ENCODE data around the gene CIBAR2. TPM values are rescaled to one million over a fixed set of nuclear protein-coding genes. Genes with fewer than 3 reads are reported as not detected.
"Not testable (repeated sequence)": the region's sequence is repeated elsewhere in the genome, so short reads cannot be mapped to it uniquely, and the experiment has no call there.

The CIBAR2 gene
- total RNA-seq, 1 donor from 2014 or later: not detected

DNA sequence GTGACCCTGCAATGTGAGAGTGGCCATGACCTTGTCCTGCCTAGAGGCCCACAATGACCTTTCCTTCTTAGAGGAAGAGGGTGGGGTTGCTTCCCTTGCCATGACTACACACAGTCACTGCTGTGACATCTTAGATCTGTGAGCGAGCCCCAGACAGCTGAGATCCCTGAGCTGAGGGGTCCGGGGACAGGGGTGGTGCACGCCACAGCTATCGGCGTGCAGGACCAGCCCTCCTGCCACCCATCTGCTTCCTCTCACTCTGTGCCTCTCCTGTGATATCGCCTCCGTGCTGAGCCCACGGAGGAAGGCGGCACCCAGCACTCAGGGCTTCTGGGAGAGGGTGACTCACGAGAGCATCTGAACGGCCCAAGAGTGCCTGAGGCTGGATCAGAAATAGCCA, 49.4 kb downstream of the CIBAR2 start:
- DNase-seq (ENCODE audit: low read depth): no peak

DNA sequence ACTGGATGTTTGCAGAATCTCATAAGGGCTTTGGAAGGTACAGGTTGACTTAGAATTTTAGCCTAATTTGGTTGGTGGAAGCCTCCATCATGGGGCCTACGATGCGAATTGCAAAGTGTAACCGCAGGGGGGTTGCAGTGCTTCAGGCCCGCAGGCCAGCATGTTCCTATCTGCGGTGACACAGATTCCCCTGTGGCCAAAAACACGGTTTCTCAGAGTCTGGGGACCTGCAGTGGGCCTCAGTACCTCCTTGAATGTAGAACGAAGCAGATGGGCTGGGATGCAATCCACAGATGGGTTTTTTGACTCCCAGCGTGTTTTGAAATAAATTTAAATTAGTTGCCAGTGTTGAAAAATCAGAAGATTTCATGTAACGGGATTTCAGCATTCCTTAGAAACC, 49.9 kb downstream of the CIBAR2 start:
- no peak for DNase-seq (ENCODE audit: low read depth)

DNA sequence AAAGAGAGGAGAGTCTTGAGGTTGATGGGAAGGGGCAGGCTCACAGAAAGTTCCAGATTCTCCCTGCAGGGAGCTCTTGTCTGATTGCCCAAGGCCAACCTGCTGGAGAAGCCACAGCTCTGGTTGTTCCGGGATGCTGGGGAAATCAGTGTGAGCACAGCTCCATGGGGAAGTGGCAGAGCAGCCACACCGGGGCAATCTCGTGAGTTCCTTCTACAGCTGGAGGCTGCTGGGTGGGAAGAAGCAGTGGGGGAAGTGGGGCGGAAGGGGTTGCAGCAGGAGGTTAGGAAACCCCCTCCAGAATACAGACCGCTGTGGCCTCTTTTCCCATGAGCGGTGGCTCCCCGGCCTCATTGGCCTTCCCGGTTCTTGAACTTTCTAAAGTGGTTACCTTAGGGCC, 50.7 kb downstream of the CIBAR2 start:
- no peak for DNase-seq (ENCODE audit: low read depth)

DNA sequence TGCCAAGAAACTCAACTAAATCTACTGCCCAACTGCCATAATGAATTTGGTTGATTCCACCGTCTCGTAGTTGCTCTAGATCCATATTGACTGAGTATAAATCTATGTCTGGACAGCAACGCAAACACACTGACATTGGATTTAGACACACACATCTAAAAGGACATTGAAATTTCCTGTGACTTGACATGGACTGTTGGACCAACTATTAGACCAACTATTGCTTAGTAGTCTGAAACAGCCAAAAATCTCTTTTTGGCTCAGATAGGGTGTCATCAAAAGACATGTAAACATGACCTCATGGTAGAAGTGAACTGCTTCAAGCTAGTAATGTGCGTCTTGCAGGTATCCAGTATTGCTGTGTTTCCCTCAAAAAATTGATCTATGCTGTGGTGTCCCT, 53.4 kb downstream of the CIBAR2 start:
- no peak for DNase-seq (ENCODE audit: low read depth)

DNA sequence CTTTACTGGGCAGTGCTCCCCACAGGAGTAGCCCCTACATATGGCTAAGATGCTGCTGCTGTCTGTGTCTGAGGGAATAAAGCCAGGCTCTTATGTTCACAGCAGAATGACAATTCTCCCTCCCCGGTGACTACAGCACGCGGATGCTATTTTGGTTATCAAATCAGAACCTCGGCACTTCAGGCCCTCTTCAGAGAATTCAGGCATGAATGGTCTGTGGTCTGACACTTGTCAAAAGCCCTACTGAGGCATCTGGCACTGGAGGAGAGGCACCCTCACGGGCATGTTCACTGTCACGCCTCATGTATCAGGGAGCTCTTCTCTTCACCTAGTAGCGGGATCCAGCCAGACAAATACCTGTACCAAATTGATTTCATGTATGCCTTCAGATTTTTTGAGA, 54.3 kb downstream of the CIBAR2 start:
- DNase-seq (ENCODE audit: low read depth): no peak

DNA sequence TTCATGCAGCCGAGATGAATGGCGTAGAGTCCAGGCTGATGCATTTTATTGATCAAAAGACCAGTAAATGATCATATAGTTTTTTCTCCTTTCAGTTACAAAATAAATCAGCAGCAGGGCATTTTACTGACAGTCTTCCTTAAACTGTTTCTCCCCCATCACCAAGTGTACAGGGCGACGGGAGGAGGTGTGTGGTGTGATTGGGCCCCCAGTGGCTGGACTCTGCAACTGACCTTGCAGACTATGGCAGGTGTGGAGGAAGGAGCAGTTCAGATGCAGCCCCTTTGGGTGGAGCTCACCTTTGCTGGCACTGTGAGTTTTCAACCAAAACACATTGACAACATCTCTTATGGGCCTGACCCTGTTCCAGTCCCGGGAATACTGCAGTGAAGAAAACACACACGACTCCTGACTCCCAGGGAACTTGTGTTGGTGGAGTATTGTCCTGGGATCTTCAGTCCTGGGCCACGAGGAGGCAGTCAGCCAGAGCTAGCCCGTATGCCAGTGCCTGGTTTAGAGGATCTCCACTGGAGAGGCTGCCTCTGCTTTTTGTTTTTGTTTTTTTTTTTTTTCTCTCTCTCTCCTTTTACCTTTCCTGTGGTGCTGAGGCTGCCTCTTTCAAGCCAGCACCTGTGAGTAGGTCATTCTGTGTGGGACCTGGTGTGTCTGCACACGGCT, 54.9 kb downstream of the CIBAR2 start:
- DNase-seq (ENCODE audit: low read depth): no peak

DNA sequence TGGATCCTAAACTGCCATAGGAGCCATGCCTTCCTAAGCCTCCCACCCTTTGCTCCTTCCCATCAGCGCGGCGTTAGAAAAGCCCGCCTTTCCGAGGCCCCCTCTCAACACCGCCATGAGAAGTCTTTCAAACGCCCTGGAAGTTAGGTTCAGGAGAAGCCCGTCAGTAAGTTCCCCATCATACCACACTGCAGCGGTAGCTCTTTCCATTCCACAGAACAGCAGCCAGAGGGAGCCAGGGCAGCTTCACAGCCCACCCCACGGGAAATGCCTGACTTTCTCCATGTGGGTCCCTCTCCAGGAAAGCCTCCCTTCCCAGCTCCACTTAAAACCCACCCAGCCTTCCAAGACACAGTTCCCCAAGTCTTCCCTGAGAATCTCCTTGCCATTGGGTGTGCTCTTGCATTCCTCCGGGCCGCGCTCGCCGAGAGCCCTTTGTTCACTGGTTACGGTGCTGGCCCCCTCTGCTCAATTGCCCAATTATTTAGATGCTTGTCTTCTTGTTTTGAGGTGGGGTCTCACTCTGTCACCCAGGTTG, 56.0 kb downstream of the CIBAR2 start:
- DNase-seq (ENCODE audit: low read depth): no peak

DNA sequence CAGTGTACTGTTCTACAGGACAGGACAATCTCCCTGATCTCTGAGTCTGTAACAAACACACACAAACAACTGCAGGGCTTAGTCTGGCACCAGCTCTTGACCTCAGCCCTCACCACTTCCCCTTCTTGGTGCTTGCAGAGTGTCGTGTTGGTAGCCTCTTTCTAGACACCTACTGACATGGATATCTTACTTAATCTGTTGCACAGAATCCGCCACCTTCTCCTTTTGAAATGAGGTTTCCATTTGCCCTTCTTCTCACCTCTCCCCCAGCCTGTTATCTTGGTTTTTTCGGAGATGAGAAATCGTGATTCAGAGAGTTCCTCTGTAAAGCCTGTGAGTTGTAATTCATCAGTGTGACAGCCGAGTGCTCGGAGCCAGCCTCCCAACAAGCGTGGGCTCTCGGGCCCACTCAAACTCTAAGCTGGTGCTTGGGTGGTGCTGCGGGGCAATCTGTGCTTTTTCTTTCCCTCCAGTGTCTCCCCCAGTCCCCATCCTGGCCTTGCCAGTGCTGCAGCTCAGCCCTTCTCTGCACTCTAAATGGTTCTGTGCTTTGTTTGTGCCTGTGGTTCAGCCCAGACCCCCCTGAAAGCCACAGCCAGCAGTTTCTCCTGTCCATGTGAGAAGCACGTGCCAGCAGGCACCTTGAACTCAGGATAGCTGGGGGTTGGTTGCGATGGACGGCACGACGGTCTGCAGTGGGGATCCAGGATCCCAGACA, 56.6 kb downstream of the CIBAR2 start:
- peak; percentile 37 for DNase-seq (ENCODE audit: low read depth)

DNA sequence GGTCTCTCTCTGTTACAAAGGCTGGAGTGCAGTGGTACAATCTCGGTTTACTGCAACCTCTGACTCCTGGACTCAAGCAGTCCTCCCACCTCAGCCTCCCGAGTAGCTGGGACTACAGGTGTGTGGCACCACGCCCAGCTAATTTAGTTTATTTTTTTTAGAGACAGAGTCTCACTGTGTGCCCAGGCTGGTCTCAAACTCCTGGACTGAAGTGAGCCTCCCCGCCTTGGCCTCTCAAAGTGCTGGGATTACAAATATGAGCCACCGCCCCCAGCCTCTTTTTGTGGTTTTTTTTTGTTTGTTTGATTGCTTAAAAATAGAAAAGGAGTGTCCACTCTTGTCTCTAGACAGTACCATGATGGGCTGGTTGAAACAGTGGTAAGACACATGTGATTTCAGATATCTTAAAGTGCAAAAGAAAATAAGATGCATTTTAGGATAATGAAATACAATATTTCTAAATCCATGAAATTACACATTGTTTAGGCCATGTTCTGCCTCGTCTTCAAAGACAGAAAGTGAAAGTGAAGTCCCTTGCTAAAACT, 57.3 kb downstream of the CIBAR2 start:
- no peak for DNase-seq (ENCODE audit: low read depth)

DNA sequence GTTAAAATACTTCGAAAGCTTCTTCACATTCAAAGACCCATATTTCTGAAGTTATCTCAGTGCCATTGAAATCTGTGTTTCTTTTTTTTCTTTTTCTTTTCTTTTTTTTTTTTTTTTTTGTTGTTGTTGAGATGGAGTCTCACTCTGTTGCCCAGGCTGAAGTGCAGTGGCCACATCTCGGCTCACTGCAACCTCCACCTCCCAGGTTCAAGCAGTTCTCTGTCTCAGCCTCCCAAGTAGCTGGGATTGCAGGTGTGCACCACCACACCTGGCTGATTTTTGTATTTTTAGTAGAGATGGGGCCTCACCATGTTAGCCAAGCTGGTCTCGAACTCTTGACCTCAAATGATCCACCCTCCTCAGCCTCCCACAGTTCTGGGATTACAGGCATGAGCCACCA, 58.0 kb downstream of the CIBAR2 start:
- DNase-seq (ENCODE audit: low read depth): not testable (repeated sequence)

DNA sequence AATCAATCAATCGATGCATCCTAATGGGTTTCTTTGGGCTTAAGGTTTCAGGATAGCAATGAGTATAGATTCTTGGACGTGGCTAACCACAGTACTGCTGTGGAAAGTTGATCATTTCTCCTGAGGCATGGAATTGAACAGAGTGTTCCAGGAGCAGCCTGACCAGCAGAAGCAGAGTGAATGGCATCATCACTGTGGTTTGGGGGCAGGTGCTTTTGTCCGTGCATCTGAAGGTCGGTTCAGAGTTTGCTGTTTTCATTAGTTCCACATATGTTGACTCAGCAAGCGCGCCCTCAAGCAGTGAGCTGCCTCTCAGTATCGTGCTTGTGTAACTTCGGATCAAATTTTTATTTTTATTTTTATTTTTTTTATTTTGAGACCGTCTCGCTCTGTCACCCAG, 59.7 kb downstream of the CIBAR2 start:
- DNase-seq (ENCODE audit: low read depth): peak; percentile 43

DNA sequence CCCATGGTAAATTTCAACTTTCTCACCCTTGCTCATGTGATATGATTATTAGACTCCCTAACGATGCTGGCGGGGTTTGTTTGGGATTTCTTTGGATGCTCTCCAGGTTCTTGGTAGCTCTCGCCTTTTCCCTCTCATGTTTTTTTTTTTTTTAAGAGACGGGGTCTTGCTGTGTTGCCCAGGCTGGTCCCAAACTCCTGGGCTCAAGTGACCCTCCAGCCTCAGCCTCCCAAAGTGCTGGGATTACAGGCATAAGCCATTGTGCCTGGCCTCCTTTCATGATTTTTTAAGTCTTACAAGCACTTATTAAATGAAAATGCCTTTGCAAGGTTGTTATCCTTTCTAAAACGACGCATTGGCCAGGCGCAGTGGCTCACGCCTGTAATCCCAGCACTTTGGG, 60.6 kb downstream of the CIBAR2 start:
- DNase-seq (ENCODE audit: low read depth): no peak

DNA sequence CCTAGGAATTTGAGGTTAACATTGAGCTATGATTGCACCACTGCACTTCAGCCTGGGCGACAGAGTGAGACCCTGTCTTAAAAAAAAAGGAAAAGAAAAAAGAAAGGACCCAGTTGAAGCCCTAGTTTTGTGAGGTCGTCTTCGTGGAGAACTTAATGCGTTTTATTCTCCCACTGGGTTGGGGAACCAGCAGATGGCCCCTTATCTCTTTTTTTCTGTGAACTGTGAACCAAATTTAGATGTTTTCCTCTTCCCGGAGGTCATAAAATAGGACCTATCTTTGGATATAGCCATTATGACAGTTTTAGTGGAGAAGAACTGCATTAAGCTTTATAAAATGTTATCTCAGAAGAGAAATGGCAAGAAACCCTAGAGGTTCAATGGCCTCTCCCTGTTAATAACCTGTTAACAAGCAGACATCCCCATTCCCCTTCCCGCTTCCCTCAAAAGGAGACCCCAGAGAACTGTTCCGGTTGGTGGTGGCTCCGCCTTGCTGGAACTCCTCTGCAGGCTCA, 61.1 kb downstream of the CIBAR2 start:
- no peak for DNase-seq (ENCODE audit: low read depth)

DNA sequence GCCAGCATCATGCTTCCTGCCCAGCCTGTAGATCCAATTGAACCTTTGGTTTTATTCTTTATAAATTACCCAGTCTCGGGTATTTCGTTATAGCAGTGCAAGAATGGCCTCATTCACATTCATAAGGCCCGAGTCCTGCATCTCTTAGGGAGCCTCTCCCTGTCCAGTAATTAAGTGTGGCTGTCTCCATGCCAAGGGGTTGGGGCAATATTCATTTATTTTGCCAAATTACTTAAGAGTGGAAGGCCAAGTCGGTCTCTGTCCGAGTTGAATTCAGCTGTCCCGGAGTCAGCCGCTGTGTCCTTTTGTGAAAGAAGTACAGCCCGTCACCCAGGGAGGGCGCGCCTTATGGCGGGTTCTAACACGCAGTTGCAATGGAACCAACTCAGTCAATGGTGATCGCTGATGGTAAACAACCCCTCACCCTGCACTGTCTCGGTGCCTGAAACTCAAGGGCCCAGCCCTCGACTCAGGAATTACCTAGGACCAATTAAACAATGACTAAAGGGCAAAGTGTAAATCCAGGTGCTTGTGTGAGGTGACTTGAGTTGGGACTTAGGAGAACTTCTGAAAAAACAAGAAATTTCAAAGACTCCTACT, 62.5 kb downstream of the CIBAR2 start:
- DNase-seq (ENCODE audit: low read depth): no peak

DNA sequence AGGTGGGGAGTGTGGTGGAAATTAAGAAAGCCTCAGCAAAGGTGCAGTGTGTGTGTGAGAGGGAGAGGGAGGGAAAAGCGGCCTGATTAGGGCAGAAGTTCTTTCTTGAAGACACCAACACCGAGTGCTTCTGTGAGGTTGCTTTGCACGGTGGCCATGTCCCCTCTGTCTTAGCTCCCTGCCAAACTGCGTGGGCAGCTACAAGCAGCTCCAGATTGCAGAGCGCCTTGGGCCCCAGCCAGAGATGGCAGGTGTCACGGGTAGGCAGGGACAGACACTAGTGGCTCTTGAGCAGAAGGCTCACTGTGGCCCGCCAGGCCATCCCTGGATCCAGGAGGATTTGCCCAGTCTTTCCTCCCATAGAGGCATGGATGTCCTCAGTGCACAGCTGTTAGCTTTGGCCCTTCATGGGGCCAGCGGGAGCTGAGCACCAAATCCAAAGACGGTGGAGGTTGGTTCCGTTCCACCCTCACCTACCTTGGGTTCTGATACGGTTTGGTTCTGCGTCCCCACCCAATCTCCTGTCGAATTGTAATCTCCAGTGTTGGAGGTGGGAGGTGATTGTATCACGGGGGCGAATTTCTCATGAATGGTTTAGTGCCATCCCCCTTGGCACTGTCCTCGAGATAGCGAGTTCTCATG, 63.2 kb downstream of the CIBAR2 start:
- no peak for DNase-seq (ENCODE audit: low read depth)

Other genes with a start within 250 kb of the CIBAR2 start
- 133 and 137 TPM in 2 replicates for gene ZDHHC7, start 100.9 kb downstream of the CIBAR2 start, total RNA-seq
- gene KIAA0513, start 84.7 kb downstream of the CIBAR2 start, total RNA-seq: 7.5 and 20.3 TPM in 2 replicates

All from renal cortical epithelial cell (primary cell).